Measurements from ENCODE around the gene CD247.

Gene CD247

DNA sequence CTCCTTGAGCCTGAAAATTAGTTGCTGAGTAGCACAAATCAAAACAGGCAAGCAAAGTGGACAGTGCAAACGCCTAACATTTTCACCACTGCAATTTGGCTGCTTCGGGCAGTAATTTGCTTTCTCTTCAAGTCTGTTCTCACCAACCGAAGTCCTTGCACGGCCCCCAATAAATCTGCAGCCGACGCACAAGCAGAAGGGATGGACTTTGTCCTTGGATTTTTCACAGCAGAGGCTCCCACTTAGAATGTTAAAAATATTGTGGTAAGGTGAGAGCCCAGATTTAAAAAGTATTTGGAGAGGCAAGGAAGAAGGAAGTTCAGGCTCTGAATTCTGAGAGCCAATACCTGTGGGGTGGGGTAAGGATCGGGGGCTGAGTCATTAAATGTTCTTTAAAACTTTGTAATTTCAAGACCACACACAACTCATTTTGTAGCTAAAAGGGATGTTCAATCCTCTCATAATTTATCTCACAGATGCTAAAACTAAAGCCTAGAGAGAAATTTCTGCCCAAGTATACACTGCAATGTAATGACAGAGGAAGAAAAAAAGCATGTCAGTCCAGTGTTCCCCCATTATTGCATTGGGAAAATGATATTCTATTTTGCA lies 6.2 kb downstream of the CD247 start:
- DNase-seq (ENCODE audit: low read depth) = no peak

DNA sequence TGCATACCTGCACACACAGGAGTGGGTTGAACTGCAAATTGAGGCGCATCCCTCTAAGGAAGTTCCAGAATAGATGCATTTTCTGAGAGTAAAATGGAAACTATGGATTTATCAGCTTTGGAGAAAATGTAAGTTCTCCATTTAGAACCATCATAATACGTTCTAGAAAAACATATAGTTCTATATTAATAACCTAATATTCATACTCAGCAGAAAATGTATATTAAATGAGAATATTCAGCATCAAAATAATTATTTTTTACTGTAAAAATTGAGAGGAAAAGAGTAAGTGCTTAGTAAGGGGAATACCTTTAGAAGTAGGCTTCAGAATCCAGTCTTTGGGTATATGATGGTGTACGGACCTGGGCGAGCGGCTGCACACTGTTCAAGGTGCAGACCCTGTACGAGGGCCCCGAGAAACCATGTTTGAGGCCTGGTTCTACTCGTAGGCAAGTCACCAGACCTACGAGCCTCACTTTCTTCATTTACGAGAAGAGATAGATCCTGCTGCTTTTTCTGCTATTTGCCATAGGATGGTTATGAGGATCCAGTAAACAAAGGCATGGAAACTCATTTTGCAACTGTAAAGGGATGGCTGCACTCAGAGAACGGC lies 6.8 kb downstream of the CD247 start:
- DNase-seq (ENCODE audit: low read depth) = no peak

DNA sequence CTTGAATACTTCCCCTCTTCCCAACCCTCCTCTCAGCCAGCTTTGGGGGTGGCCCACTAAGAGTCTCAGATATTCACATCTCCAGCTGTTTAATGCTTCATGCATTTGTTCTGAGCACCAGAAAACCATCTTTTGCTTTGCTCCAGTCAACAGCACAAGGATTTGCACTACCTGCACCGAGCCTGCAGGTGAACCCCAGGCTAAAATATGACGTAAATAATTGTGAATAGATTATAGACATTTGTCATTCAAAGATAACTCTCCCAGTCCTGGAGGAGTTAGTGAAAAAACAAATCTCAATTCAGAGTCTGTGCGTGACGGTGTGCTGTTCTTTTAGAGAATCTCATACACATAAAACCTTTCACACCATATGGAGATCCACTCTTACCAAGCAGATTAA lies 7.4 kb downstream of the CD247 start:
- no peak for DNase-seq (ENCODE audit: low read depth)

DNA sequence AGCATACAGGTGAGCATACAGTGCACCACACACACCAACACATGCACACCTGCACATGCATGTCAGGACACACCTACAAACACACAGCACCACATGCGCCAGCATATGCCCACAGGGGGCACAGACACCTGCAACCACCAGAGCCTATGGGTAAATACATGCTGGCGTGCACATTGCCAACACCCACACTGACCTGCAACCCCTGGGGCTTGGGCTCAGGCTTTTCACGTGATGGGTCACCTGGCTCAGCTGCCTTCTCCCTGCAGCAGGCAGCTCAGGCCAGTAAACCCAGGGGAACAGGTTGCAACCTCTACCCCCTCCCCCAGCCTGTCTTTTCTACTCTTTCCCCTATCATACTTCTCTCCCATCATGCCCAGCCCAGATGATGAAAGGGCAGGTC lies 8.1 kb downstream of the CD247 start:
- no peak for DNase-seq (ENCODE audit: low read depth)

DNA sequence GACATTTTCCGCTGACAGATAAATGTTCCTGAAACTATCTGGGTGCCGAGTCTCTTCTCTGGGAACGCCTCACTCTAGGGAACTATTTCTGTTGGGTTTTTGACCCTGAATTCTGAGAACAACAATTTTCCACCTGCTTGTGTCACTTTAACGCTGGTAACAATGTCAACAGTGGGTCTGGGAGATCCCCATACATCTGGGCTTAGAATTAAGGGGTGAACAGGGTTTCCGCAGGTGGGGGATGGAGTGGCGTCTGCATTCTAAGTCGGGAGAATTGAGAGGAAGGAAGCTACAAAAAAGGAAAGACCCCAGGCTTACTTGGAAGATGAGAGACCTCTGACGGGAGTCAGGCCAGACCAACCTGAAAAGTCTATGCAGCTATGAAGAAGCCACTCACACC lies 8.7 kb downstream of the CD247 start:
- no peak for DNase-seq (ENCODE audit: low read depth)

DNA sequence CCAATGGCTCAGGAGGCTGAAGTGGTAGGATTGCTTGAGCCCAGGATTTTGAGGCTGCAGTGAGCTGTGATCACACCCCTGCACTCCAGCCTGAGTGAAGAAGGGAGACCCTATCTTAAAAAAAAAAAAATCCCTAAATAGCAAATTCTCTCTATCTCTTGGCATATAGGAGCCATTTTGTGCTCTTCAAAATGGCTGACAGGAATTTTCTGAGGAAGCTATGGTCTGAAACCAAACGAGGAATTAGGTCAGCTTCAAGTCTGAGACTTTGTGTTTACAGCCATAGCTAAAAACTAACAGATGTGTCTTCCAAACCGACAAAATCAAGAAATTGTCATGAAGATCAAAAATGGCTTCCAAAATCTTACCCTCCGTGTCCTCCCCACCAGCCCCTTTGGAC lies 10.6 kb downstream of the CD247 start:
- no peak for DNase-seq (ENCODE audit: low read depth)

DNA sequence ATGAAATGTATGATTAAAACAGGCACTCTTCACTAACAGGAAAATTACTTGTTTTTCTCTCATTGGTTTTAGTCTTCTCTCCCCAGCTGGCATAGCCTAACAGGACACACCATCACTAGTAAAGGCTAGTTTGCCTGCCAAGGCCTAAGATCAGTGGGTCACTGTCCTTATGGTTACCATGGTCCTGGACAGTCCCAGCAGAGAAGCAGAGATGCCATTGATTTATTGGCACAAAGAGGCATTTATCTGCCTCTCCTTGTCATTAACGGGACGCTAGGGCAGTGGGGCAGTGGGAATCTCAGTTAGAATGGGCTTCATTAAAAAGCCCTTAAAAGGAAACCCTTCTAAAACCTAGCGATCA lies 13.9 kb downstream of the CD247 start:
- DNase-seq (ENCODE audit: low read depth) = no peak

DNA sequence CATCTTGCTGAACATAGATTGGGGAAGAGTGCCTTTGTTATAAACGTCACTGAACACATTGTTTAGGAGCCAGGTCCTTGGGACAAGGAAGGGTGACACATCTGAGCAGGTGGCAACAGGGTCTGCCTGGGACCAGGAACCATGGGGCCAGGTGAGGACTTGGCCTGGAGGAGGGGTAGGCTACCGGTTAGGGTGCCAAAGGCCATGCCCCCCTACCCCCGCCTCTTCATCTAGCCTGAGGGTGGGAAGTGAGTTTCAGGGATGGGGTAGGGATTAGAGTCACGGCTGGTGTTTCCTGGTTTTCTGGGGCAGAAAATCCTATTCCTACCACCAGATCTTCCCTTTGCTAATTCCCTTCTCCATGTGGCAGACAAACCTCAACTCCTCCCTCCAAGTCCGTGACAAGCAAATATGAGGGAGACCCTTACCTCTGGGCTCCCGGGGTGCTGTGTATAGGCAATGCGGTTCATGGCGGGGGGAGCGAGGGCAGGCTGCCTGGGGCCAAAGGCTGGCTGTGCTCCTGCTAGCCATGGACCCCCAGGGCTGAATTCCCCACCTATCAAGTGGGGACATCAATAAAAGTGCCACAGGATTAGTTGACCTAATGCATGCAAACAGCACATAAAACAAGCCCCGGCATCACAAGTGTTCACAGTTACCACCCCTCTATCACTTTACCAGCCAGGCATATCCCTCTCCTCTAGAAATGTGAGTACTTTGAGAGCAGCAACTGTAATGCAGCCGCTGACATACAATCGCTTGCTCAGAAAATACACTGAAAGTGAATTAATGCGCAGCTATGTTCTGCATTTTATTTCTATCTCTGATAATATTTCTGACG lies 14.5 kb downstream of the CD247 start:
- no peak for DNase-seq (ENCODE audit: low read depth)

DNA sequence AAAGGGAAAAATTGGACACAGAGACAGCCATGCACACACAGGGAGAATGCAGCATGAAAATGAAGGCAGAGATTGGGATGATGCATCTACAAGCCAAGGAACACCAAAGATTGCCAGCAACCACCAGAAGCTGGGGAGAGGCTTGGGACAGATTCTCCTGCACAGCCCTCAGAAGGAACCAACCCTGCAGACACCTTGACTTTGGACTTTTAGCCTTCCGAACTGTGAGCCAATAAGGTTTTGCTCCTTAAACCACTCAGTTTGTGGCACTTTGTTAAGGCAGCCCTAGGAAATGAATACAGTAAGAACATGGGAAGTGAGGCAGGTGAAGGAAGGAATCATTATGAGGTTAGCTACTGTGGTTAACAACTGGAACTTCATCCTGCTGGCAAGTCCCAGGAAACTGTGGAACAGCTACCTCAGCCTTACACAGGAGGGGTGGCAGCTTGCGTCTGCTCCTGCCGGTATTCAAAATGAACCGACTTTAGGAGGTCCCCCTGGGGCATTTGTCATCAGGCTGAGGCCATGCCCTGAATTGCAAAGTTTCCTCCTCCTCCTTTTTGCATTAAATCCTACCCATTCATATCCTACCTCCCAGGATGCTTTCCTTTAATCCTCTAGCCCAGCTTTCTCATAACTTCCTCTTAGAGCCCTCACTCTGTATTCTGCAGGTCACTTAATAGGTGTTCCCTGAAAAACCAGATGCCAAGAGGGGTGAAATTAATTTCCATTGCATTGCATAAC lies 15.4 kb downstream of the CD247 start:
- DNase-seq (ENCODE audit: low read depth) = no peak

DNA sequence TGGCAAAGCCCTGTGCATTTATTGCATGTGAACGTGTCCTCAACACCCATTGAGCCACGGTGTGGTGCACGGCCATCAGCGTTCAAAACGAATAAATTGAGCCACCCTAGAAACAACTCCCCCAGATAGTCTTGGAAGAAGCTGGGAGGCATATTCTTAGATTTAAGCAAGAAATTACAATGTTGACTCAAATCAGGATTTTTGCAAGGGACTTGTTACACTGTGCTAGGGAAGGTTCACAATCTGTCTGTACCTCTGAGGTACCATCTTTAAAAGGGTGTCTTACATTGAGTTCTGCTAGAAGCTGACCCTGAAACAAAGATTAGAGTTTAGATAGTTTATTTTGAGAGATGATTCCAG lies 16.2 kb downstream of the CD247 start:
- DNase-seq (ENCODE audit: low read depth) = no peak

DNA sequence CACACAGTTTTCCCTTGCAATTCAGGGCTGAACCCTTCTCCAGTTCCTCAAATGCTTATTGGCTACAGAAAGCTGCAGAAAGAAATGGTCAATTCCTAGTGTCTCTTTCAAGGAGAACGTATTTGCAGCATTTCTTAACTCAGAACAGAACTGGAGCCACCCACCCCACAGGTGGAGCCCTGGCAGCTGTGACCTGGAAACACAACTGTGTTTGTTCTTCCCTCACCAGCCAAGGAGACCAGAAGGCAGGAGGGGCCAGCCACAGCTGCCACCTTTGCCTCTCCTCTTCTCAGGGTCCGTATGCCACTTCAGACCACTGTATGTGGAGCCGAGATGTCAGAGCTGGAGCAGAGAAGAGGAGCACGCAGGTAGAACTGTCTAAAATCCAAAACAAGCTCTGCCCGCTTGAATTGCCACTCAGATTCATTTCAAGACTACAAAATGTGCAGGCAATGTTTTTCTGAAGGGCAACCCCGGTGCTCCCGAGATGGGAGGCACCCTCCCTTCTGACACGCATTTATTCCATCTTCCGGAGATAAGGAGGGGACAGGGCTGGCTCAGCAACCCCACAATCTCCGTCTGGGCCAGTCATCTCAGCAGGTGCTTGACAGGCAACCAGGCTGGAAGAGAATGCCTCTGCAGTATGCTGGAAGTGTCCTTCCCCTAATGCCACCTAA lies 16.7 kb downstream of the CD247 start:
- DNase-seq (ENCODE audit: low read depth) = no peak

DNA sequence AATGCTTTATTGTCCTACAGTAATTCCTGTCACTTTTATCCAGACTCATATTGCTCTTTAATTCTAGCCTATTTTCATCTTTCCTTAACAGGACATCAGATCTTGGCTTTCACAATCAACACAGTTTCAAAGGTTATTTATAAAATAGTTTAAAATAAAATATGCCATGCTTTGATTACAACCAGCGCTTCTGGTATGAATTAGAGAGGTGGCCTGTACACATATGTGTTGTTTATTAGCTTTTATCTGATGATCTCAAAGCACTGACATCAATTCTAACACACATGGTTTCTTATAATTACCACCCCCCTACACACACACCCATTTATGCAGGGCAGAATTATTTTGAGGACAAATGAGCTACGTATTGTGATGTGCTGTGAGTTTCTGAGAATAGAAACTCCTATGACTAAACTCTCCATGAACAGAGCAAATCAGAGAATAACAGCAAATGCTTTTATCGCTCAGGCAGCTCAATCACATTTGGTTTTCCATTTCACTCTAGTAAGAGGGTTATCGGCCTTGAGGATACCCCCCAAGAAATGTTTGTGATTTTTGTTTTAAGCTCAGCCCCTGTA lies 18.0 kb downstream of the CD247 start:
- DNase-seq (ENCODE audit: low read depth) = no peak

DNA sequence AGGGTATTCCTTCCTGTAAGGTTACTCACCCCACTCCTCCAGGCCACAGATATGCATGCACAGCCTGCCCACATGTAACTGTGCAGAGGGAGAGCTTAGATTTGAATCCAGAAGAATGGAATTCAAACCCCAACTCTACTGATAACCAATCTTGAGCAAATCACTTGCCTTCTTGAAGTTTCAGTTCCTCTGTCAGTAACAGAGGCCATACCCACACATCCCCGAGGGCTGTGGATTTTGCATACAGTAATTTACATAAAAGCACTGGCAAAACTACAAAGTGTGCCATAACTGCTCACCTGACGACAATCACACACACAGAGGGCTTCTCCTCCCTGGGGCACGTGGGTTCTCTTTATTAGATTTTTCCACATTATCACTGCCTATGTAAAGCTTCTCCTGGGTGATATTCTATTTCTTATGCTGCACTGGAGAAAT lies 18.6 kb downstream of the CD247 start:
- DNase-seq (ENCODE audit: low read depth) = no peak

DNA sequence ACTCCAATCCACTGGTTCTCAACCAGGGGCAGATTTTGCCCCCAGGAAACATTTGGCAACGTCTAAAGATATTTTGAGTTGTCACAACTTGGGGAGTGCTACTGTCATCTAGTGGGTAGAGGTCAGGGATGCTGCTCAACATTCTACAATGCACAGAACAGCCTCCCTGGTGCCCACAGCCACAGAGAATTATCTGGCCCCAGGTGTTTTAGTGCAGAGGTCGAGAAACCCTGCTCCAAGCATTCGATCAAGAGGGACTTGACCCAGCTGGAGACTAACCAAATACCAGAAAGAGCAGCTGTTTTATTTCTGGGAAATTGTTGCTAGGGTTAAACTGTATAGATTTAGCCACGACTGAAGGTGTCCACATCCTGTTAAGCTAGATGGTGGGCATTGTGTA lies 19.2 kb downstream of the CD247 start:
- no peak for DNase-seq (ENCODE audit: low read depth)

DNA sequence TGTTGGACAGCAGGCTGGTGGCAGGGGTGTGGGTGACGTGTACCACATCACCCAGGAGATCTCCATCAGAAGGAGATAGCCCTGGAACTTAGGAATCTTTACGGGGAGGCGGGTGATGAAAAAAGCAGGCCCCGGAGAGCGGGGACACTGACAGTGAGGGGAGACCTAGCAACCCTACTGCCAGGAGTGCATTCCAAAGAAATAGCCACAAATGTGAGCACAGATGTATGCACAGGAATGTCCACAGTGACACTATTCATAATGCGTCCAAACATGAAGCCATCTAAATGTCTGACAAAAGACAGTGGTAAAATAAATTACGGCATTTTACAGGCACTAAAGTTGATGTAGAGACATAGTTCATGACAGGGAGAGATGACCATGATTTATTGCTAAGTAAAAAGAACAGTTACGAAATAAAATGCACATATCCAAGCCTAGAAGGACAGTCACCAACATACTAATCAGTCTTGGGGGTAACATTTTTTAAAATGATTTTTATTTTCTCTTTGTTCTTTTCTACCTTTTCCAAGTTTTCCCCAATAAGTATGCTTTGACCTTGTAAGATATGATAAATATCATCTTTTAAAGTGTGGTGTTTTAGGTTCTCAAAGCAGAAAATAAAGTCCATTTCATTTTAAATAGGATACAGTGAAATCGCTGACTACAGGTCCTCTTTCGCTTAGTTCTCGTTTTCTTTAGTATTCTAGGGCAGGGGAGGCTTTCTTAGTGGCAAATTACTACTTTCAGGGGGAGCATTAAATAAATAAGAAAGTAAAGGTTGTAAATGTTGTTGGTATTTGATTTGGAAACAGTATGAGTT lies 21.3 kb downstream of the CD247 start:
- no peak for DNase-seq (ENCODE audit: low read depth)

DNA sequence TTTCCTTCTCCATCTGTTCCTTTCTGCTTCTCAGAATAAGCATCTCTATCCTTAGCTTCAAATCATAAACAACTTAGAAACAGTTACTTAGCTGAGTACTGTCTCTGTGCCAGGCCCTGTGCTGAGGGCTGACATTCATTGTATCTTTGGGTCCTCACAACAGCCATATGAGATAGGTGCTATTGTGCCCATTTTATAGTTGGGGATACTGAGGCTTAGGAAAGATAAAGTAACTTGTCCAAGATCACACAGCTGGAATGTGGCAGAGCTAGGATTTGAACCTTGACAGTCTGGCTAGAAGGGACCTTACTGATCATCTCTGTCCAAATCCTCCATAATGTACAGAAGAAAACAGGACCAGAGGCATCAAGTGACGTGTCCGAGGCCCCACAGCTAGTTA lies 25.0 kb downstream of the CD247 start:
- no peak for DNase-seq (ENCODE audit: low read depth)

DNA sequence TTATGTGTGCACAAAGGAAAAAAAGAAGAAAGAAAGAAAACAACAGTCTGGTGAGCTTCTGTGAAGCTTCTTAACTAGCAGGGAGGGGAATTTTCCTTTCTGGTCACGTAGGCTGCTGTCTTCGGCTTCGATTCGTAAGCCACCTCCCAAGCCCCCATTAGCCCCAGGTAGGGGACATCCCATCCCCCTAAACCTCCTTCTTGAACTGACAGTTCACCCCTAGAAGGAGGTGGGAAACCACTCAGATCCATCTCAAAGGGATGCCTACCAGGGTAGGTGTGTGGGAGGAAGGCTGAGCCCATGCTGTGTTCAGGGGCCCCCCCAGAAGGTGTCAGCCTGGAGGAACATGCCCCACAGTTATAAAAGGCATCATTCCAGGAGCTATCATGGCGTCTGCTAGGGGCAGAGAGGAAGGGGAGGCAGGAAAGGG lies 25.8 kb downstream of the CD247 start:
- peak; percentile 47 for DNase-seq (ENCODE audit: low read depth)

DNA sequence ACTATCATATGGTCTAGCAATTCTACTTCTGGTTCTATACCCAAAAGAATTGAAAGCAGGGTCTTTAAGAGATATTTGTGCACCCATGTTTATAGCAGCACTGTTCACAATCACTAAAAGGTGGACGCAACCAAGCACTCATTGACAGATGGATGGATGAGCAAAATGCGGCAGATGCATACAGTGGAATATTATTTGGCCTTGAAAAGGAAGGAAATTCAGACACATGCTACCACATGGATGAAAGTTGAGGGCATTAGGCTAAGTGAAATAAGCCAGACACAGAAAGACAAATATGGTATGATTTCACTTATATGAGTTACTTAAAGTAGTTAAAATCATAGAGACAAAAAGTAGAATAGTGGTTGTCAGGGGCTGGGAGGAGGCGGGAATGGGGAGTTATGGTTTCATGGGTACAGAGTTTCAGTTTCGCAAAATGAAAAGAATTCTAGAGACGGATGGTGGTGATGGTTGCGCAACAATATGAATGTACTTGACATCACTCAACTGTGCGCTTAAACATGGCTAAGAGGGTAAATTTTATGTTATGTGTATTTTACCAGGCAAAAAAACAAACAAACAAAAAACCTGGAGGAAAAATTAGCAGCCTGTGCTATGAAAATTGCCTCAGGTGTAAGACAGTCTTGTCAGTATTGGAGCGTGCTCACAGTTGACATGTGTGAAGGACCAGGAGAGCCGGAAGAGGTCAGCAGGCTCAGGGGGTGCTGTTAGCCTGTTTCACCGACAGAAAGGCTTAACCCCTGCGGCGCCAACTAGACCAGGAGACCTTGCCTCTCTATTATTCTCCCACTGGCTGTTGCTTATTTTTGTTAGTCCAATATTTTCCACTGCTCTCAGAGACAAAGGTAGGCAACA lies 26.5 kb downstream of the CD247 start:
- no peak for DNase-seq (ENCODE audit: low read depth)

DNA sequence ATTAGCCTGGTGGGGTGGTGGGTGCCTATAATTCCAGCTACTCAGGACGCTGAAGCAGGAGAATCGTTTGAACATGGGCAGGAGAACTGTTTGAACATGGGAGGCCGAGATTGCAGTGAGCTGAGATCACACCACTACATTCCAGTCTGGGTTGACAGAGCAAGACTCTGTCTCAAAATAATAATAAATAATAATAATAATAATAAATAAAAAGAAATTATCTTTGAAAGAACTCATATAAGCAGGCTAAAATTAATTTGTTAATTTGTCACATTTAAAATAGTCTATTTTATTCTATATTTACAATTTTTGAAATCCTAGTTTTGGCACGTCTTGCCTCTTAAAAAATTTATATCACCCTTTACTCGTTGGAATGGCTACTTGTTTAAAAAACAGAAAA lies 27.6 kb downstream of the CD247 start:
- DNase-seq (ENCODE audit: low read depth) = no peak
